A673 (cell line): ENCODE results near the gene SLC28A1. TPM values are rescaled to one million over a fixed set of nuclear protein-coding genes. Genes with fewer than 3 reads are reported as not detected.

Experiments
- BruUV-seq: library from RNA; stranded (reverse); fragments of 400-500 nt; replicated peaks from 2 replicates; lab custom pipeline; 2021; lab: Mats Ljungman, UMichigan
- CTCF ChIA-PET: fragments of 300-600 bp; sonication (Branson Sonifier 250); formaldehyde crosslinking; loops from one replicate; lab custom pipeline; 2022; ENCODE audit warnings: antibody characterized with exemption; lab: Charles Lee
- POLR2A ChIA-PET: fragments of 300-600 bp; sonication (Branson Sonifier 250); formaldehyde crosslinking; loops from one replicate; lab custom pipeline; 2022; ENCODE audit warnings: antibody characterized with exemption; ENCODE audit not compliant: low non-redundant PET; lab: Charles Lee
- DNase-seq: peaks from one replicate; pipeline ENCODE4 v3.0.0-alpha.2; 2015; ENCODE audit warnings: low spot score
- H3K27ac ChIP-seq: fragments of 200-600 bp; sonication (generic); 2 replicates; pipeline ENCODE4 v1.5.1; 2016; ENCODE audit warnings: mixed run types, low read depth, mild to moderate bottlenecking, mixed read lengths, antibody characterized with exemption, low read length; ENCODE audit not compliant: poor library complexity, severe bottlenecking
- H3K27me3 ChIP-seq: fragments of 200-600 bp; sonication (generic); replicated peaks from 2 replicates; pipeline ENCODE4 v1.6.1; 2017; ENCODE audit warnings: mixed run types, low read depth, mild to moderate bottlenecking, mixed read lengths, antibody characterized with exemption, low read length; ENCODE audit not compliant: insufficient read depth, poor library complexity
- H3K36me3 ChIP-seq: fragments of 200-600 bp; sonication (generic); 2 replicates; pipeline ENCODE4 v1.6.1; 2016; ENCODE audit warnings: mixed run types, mild to moderate bottlenecking, mixed read lengths, antibody characterized with exemption, low read length; ENCODE audit not compliant: insufficient read depth, poor library complexity, severe bottlenecking
- H3K4me1 ChIP-seq: fragments of 200-600 bp; sonication (generic); 2 replicates; pipeline ENCODE4 v1.6.1; 2017; ENCODE audit warnings: mixed run types, mild to moderate bottlenecking, mixed read lengths, antibody characterized with exemption, low read length; ENCODE audit not compliant: insufficient read depth, poor library complexity, severe bottlenecking
- H3K4me3 ChIP-seq: fragments of 200-600 bp; sonication (generic); 2 replicates; pipeline ENCODE4 v1.5.1; 2016; ENCODE audit warnings: low read depth, mixed run types, mild to moderate bottlenecking, mixed read lengths, low read length; ENCODE audit not compliant: poor library complexity, severe bottlenecking
- H3K9me3 ChIP-seq: fragments of 200-600 bp; sonication (generic); 2 replicates; pipeline ENCODE4 v1.6.1; 2016; ENCODE audit warnings: mixed run types, low read depth, mild to moderate bottlenecking, mixed read lengths, antibody characterized with exemption, low read length; ENCODE audit not compliant: poor library complexity, severe bottlenecking
- EZH2 ChIP-seq: fragments of 200-600 bp; sonication (generic); IDR thresholded peaks from 2 replicates; pipeline ENCODE4 v1.6.1; 2017; ENCODE audit warnings: borderline replicate concordance, low read depth, mild to moderate bottlenecking, mixed read lengths, antibody characterized with exemption, low read length; ENCODE audit not compliant: poor library complexity, severe bottlenecking
- intact Hi-C: fragments of 100-400 bp; cut with micrococcal nuclease; formaldehyde crosslinking; loops from one replicate; pipeline ENCODE4 v1.10.0; 2022; ENCODE audit not compliant: unreplicated experiment
- total RNA-seq: library from RNA; stranded (reverse); gene quantifications from 2 replicates; pipeline ENCODE4 v1.2.3, GENCODE V29; 2021
- TF ChIP-seq, protein P1 (sequence below): fragments of 300-800, 200-600 bp; sonication (generic); conservative IDR thresholded peaks from 2 replicates; pipeline ENCODE4 v1.5.1; 2017; ENCODE audit warnings: low read depth, mild to moderate bottlenecking, antibody characterized with exemption, low read length, moderate library complexity, mixed read lengths

The SLC28A1 gene
- total RNA-seq, 1 experiment from 2014 or later, result not detected

- ChIA-PET CTCF (no interaction called here), POLR2A (interaction anchor here (0.7 kb wide), 1 partner anchor 235 kb away, joined by 3 read pairs; no protein-coding TSS in a partner anchor)
- BruUV-seq, result no TSS peak
- TF ChIP-seq, protein P1, sequence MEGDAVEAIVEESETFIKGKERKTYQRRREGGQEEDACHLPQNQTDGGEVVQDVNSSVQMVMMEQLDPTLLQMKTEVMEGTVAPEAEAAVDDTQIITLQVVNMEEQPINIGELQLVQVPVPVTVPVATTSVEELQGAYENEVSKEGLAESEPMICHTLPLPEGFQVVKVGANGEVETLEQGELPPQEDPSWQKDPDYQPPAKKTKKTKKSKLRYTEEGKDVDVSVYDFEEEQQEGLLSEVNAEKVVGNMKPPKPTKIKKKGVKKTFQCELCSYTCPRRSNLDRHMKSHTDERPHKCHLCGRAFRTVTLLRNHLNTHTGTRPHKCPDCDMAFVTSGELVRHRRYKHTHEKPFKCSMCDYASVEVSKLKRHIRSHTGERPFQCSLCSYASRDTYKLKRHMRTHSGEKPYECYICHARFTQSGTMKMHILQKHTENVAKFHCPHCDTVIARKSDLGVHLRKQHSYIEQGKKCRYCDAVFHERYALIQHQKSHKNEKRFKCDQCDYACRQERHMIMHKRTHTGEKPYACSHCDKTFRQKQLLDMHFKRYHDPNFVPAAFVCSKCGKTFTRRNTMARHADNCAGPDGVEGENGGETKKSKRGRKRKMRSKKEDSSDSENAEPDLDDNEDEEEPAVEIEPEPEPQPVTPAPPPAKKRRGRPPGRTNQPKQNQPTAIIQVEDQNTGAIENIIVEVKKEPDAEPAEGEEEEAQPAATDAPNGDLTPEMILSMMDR, result no peak
- no peak for TF ChIP-seq EZH2
- DNase-seq, result no peak
- Histone ChIP-seq H3K9me3 (no peaks in the 10 kb centered on the region), H3K27me3 (no peaks in the 10 kb centered on the region), H3K36me3 (no peaks in the 10 kb centered on the region), H3K4me3 (no peak overlapping the region), H3K4me1 (no peaks in the 10 kb centered on the region), H3K27ac (no peak overlapping the region)
- intact Hi-C loops, result no loop called here
Observed at GRCh38 chr15:84865074-84865569, 19.3 kb upstream of the SLC28A1 start.

GRCh38 chr15:84868037-84868880, 16.2 kb upstream of the SLC28A1 start:
- H3K9me3 ChIP-seq, result no peaks in the 10 kb centered on the region
- no peak overlapping the region for H3K4me3 ChIP-seq
- H3K27ac ChIP-seq, result no peak overlapping the region
- ChIA-PET CTCF (no interaction called here), POLR2A (no interaction called here)
- TF ChIP-seq EZH2, result no peak
- TF ChIP-seq, protein P1, result no peak
- no peaks in the 10 kb centered on the region for H3K27me3 ChIP-seq
- no peaks in the 10 kb centered on the region for H3K36me3 ChIP-seq
- H3K4me1 ChIP-seq, result no peaks in the 10 kb centered on the region
- intact Hi-C loops, result no loop called here
- no peak for DNase-seq
- no TSS peak for BruUV-seq

- H3K36me3 ChIP-seq, result no peaks in the 10 kb centered on the region
- H3K4me1 ChIP-seq, result no peaks in the 10 kb centered on the region
- POLR2A ChIA-PET, result no interaction called here
- H3K27me3 ChIP-seq, result no peaks in the 10 kb centered on the region
- no peak overlapping the region for H3K4me3 ChIP-seq
- no peaks in the 10 kb centered on the region for H3K9me3 ChIP-seq
- CTCF ChIA-PET, result interaction anchor here (0.6 kb wide), 1 partner anchor 270 kb away, joined by 3 read pairs; no protein-coding TSS in a partner anchor
- no TSS peak for BruUV-seq
- intact Hi-C loops, result no loop called here
- TF ChIP-seq EZH2, result no peak
- TF ChIP-seq, protein P1, result no peak
- DNase-seq, result no peak
- no peak overlapping the region for H3K27ac ChIP-seq
Observed at GRCh38 chr15:84869510-84869909, 15.0 kb upstream of the SLC28A1 start.
